Effector memory CD4-positive, alpha-beta T cell (primary cell): ENCODE results near the gene ELAVL3.
"Not testable (repeated sequence)": the region's sequence is repeated elsewhere in the genome, so short reads cannot be mapped to it uniquely, and the experiment has no call there.

Source experiments
- DNase-seq, 3 donors: peaks; one replicate each; pipeline ENCODE4 v3.0.0-alpha.2; 2020
- H3K27ac ChIP-seq: 2 replicates; pipeline ENCODE4 v1.7.0; 2013; ENCODE audit warnings: mild to moderate bottlenecking, low read length, moderate library complexity; ENCODE audit not compliant: insufficient read depth, poor library complexity, severe bottlenecking
- H3K27me3 ChIP-seq: replicated peaks from 2 replicates; pipeline ENCODE4 v1.7.0; 2013; ENCODE audit warnings: mild to moderate bottlenecking, low read length; ENCODE audit not compliant: insufficient read depth, control insufficient read depth, poor library complexity, severe bottlenecking
- H3K36me3 ChIP-seq: 2 replicates; pipeline ENCODE4 v1.7.0; 2013; ENCODE audit warnings: mild to moderate bottlenecking, low read length, moderate library complexity; ENCODE audit not compliant: control insufficient read depth, insufficient read depth
- H3K4me1 ChIP-seq: 2 replicates; pipeline ENCODE4 v1.7.0; 2013; ENCODE audit warnings: low read length, mild to moderate bottlenecking; ENCODE audit not compliant: control insufficient read depth, insufficient read depth, poor library complexity, severe bottlenecking
- H3K4me3 ChIP-seq: 2 replicates; pipeline ENCODE4 v1.7.0; 2013; ENCODE audit warnings: low read length, low read depth, mild to moderate bottlenecking; ENCODE audit not compliant: insufficient read depth, poor library complexity, severe bottlenecking
- H3K9me3 ChIP-seq: 2 replicates; pipeline ENCODE4 v1.7.0; 2013; ENCODE audit warnings: mild to moderate bottlenecking, low read length, moderate library complexity; ENCODE audit not compliant: control insufficient read depth

ELAVL3 gene

GRCh38 chr19:11444059-11444458 lies 36.8 kb downstream of the ELAVL3 start:
- Histone ChIP-seq H3K9me3 (no peaks in the 10 kb centered on the region), H3K27me3 (no peaks in the 10 kb centered on the region), H3K4me1 (no peaks in the 10 kb centered on the region), H3K36me3 (peaks cover 83% of the 10 kb centered on the region), H3K27ac (no peak overlapping the region), H3K4me3 (no peak overlapping the region)
- no peak for DNase-seq

- Histone ChIP-seq H3K27ac (no peak overlapping the region), H3K4me1 (peaks cover 14% of the 10 kb centered on the region), H3K36me3 (peaks cover 39% of the 10 kb centered on the region), H3K9me3 (no peaks in the 10 kb centered on the region), H3K27me3 (no peaks in the 10 kb centered on the region), H3K4me3 (no peak overlapping the region)
- DNase-seq = no peak
Observed at GRCh38 chr19:11437955-11438354, 42.9 kb downstream of the ELAVL3 start.

GRCh38 chr19:11435833-11436313 lies 45.0 kb downstream of the ELAVL3 start:
- Histone ChIP-seq H3K36me3 (peaks cover 19% of the 10 kb centered on the region), H3K4me1 (peaks cover 14% of the 10 kb centered on the region), H3K27ac (peak overlapping the region; percentile 75), H3K9me3 (no peaks in the 10 kb centered on the region), H3K4me3 (peak overlapping the region; percentile 93), H3K27me3 (no peaks in the 10 kb centered on the region)
- DNase-seq = no peak

- no peaks in the 10 kb centered on the region for H3K9me3 ChIP-seq
- peak within 1 kb of the TSS; percentile 75 for H3K27ac ChIP-seq
- H3K4me1 ChIP-seq = peaks cover 14% of the 10 kb centered on the region
- H3K36me3 ChIP-seq = peaks cover 16% of the 10 kb centered on the region
- peak within 1 kb of the TSS; percentile 93 for H3K4me3 ChIP-seq
- no peaks in the 10 kb centered on the region for H3K27me3 ChIP-seq
- DNase-seq = peak; percentile 96 to 98 (median 98)
Observed at GRCh38 chr19:11435057-11435832, 45.6 kb downstream of the ELAVL3 start, which contains the start of the genes ODAD3 and PRKCSH. Gene ODAD3, minus strand, starts transcription at chr19:11435121. Its CDS starts 105 bp downstream, at chr19:11435016. Gene PRKCSH, plus strand, starts transcription at chr19:11435635. Its CDS starts 483 bp downstream, at chr19:11436118.

GRCh38 chr19:11434703-11435056 lies 46.2 kb downstream of the ELAVL3 start:
- no peak for DNase-seq
- Histone ChIP-seq H3K27ac (peak overlapping the region; percentile 75), H3K4me1 (peaks cover 14% of the 10 kb centered on the region), H3K27me3 (no peaks in the 10 kb centered on the region), H3K4me3 (peak overlapping the region; percentile 93), H3K36me3 (peaks cover 16% of the 10 kb centered on the region), H3K9me3 (no peaks in the 10 kb centered on the region)

- DNase-seq, H3K27ac ChIP-seq, H3K27me3 ChIP-seq, H3K4me3 ChIP-seq, H3K9me3 ChIP-seq: not testable (repeated sequence)
- Histone ChIP-seq H3K36me3 (peaks cover 10% of the 10 kb centered on the region), H3K4me1 (peaks cover 14% of the 10 kb centered on the region)
Observed at GRCh38 chr19:11433526-11433925, 47.3 kb downstream of the ELAVL3 start.

GRCh38 chr19:11426656-11427055 lies 54.2 kb downstream of the ELAVL3 start:
- no peak overlapping the region for H3K4me3 ChIP-seq
- H3K27me3 ChIP-seq = peaks cover 25% of the 10 kb centered on the region
- H3K9me3 ChIP-seq = no peaks in the 10 kb centered on the region
- DNase-seq = no peak
- peaks cover 23% of the 10 kb centered on the region for H3K4me1 ChIP-seq
- H3K36me3 ChIP-seq = no peaks in the 10 kb centered on the region
- H3K27ac ChIP-seq = no peak overlapping the region

GRCh38 chr19:11425719-11426457 lies 55.0 kb downstream of the ELAVL3 start:
- peaks cover 31% of the 10 kb centered on the region for H3K27me3 ChIP-seq

GRCh38 chr19:11423791-11424181 lies 57.1 kb downstream of the ELAVL3 start:
- Histone ChIP-seq H3K36me3 (no peaks in the 10 kb centered on the region), H3K9me3 (no peaks in the 10 kb centered on the region), H3K4me3 (no peak overlapping the region), H3K27me3 (peaks cover 47% of the 10 kb centered on the region), H3K4me1 (peaks cover 40% of the 10 kb centered on the region), H3K27ac (no peak overlapping the region)
- no peak for DNase-seq

More at GRCh38 chr19:11425719-11426457, 55.0 kb downstream of the ELAVL3 start:
- H3K36me3 ChIP-seq = no peaks in the 10 kb centered on the region
- DNase-seq = no peak
- no peaks in the 10 kb centered on the region for H3K9me3 ChIP-seq
- H3K4me3 ChIP-seq = no peak overlapping the region
- no peak overlapping the region for H3K27ac ChIP-seq
- H3K4me1 ChIP-seq = peaks cover 30% of the 10 kb centered on the region
